GM23338 (cell line): ENCODE results near the gene MED20.

Experiments
- CTCF ChIP-seq, 2 experiments: fragments of 200-600 bp in 1 of 2; sonication (generic) in 1 of 2; conservative IDR thresholded peaks; 2 replicates each; pipeline versions ENCODE4 v1.5.1 to v1.6.1; 2016 to 2017; ENCODE audit warnings: antibody characterized with exemption in 2 of 2, low read depth in 2 of 2, mild to moderate bottlenecking in 2 of 2, moderate library complexity in 1 of 2
- EZH2 ChIP-seq: fragments of 200-600 bp; sonication (generic); IDR thresholded peaks from one replicate; pipeline ENCODE4 v1.8.0; 2017; ENCODE audit warnings: antibody characterized with exemption, mild to moderate bottlenecking, low read depth; ENCODE audit not compliant: unreplicated experiment
- EZH2phosphoT487 ChIP-seq: fragments of 200-600 bp; sonication (generic); IDR thresholded peaks from one replicate; pipeline ENCODE4 v1.8.1; 2018; ENCODE audit warnings: antibody characterized with exemption; ENCODE audit not compliant: unreplicated experiment
- POLR2AphosphoS5 ChIP-seq: IDR thresholded peaks from 2 replicates; pipeline ENCODE4 v1.6.1; 2016; ENCODE audit warnings: antibody characterized with exemption, low read depth
- REST ChIP-seq: IDR thresholded peaks from one replicate; pipeline ENCODE4 v1.6.1; 2018; ENCODE audit warnings: antibody characterized with exemption; ENCODE audit not compliant: unreplicated experiment
- ZNF331 ChIP-seq: fragments of 250-450 bp; sonication (Bioruptor Pico); IDR thresholded peaks from 2 replicates; pipeline ENCODE4 v1.5.0; 2020; ENCODE audit warnings: low read depth, mild to moderate bottlenecking, moderate library complexity

- TF ChIP-seq REST: no peak
- no peak for TF ChIP-seq CTCF (conservative IDR thresholded peaks at IDR 0.05; ENCODE audit: low read depth in 2 of 2)
- no peak for TF ChIP-seq POLR2AphosphoS5
- TF ChIP-seq EZH2phosphoT487: no peak
- no peak for TF ChIP-seq EZH2
- TF ChIP-seq ZNF331: no peak
Measured at GRCh38 chr6:41960028-41960427, 39.1 kb upstream of the MED20 start.
